OCI-LY7 (cell line): ENCODE measurements around the gene MSANTD2. TPM values are rescaled to one million over a fixed set of nuclear protein-coding genes. Genes with fewer than 3 reads are reported as not detected.

Experiments
- BruUV-seq: library from RNA; stranded (reverse); fragments of 400-500 nt; replicated peaks from 2 replicates; lab custom pipeline; 2021; lab: Mats Ljungman, UMichigan
- CTCF ChIA-PET: fragments of 300-600 bp; sonication (Branson Sonifier 250); formaldehyde crosslinking; loops from one replicate; lab custom pipeline; 2022; ENCODE audit warnings: antibody characterized with exemption; ENCODE audit not compliant: unreplicated experiment; lab: Charles Lee
- POLR2A ChIA-PET: fragments of 300-600 bp; sonication (Branson Sonifier 250); formaldehyde crosslinking; loops from one replicate; lab custom pipeline; 2022; ENCODE audit warnings: antibody characterized with exemption; lab: Charles Lee
- DNase-seq: peaks from one replicate; pipeline ENCODE4 v3.0.0-alpha.2; 2015; ENCODE audit warnings: low spot score
- H2AFZ ChIP-seq: fragments of 200-600 bp; sonication (generic), shearing (Covaris generic); 2 replicates; pipeline ENCODE4 v1.6.1; 2014; ENCODE audit warnings: mild to moderate bottlenecking, antibody characterized with exemption, low read length, moderate library complexity
- H3K27ac ChIP-seq: fragments of 200-600 bp; sonication (generic); 2 replicates; pipeline ENCODE4 v1.5.1; 2014; ENCODE audit warnings: mixed run types, low read depth, mild to moderate bottlenecking, moderate library complexity, low read length, inconsistent platforms; ENCODE audit not compliant: poor library complexity, severe bottlenecking
- H3K36me3 ChIP-seq: fragments of 200-600 bp; sonication (generic); 2 replicates; pipeline ENCODE4 v1.6.1; 2014; ENCODE audit warnings: mild to moderate bottlenecking, antibody characterized with exemption, low read length, moderate library complexity, mixed read lengths; ENCODE audit not compliant: insufficient read depth
- H3K4me1 ChIP-seq: fragments of 200-600 bp; sonication (generic); 2 replicates; pipeline ENCODE4 v1.5.1; 2014; ENCODE audit warnings: mild to moderate bottlenecking, low read length; ENCODE audit not compliant: insufficient read depth, poor library complexity, severe bottlenecking
- H3K4me2 ChIP-seq: fragments of 200-600 bp; sonication (generic); 2 replicates; pipeline ENCODE4 v1.6.1; 2014; ENCODE audit warnings: mild to moderate bottlenecking, low read length
- H3K4me3 ChIP-seq: fragments of 200-600 bp; sonication (generic); 2 replicates; pipeline ENCODE4 v1.5.1; 2014; ENCODE audit warnings: mild to moderate bottlenecking, low read depth, low read length; ENCODE audit not compliant: poor library complexity, severe bottlenecking
- H3K79me2 ChIP-seq: fragments of 200-600 bp; sonication (generic); 2 replicates; pipeline ENCODE4 v1.6.1; 2016; ENCODE audit warnings: low read depth, mild to moderate bottlenecking, low read length, moderate library complexity, mixed read lengths; ENCODE audit not compliant: insufficient read depth
- H3K9me2 ChIP-seq: fragments of 200-600 bp; sonication (generic); 2 replicates; pipeline ENCODE4 v1.6.1; 2016; ENCODE audit warnings: mild to moderate bottlenecking, low read length, mixed read lengths; ENCODE audit not compliant: insufficient read depth
- H3K9me3 ChIP-seq: fragments of 200-600 bp; sonication (generic); 2 replicates; pipeline ENCODE4 v1.6.1; 2014; ENCODE audit warnings: mild to moderate bottlenecking, mixed run types, low read length, mixed read lengths
- H4K20me1 ChIP-seq: fragments of 200-600 bp; sonication (generic); 2 replicates; pipeline ENCODE4 v1.6.1; 2014; ENCODE audit warnings: mild to moderate bottlenecking, antibody characterized with exemption, low read length, moderate library complexity, mixed read lengths; ENCODE audit not compliant: insufficient read depth
- CTCF ChIP-seq: fragments of 200-600 bp; sonication (generic); conservative IDR thresholded peaks from 2 replicates; pipeline ENCODE4 v1.5.1; 2014; ENCODE audit warnings: mild to moderate bottlenecking, antibody characterized with exemption, low read length, moderate library complexity, mixed read lengths
- EZH2phosphoT487 ChIP-seq: fragments of 200-600 bp; sonication (generic); IDR thresholded peaks from 2 replicates; pipeline ENCODE4 v1.6.1; 2018; ENCODE audit warnings: low read depth, borderline replicate concordance, mild to moderate bottlenecking, mixed run types, antibody characterized with exemption, low read length, moderate library complexity, mixed read lengths
- intact Hi-C: fragments of 100-400 bp; cut with micrococcal nuclease; formaldehyde crosslinking; loops from one replicate; pipeline ENCODE4 v1.10.0; 2022; ENCODE audit not compliant: unreplicated experiment
- total RNA-seq, 2 experiments: library from RNA; depleted of rRNA in 1 of 2; stranded (reverse); fragments of >200 nt in 1 of 2; shearing (Covaris generic) in 1 of 2; gene quantifications; 2 replicates each; pipeline ENCODE4 v1.2.3, GENCODE V29; 2014 to 2022

Gene MSANTD2
- total RNA-seq, 2 experiments from 2014 or later, result 22.1 to 23.4 TPM

GRCh38 chr11:124717786-124718651 lies 82.2 kb downstream of the MSANTD2 start:
- POLR2A ChIA-PET, result interaction anchor here (0.7 kb wide), 1 partner anchor 12 kb away, joined by 4 read pairs; no protein-coding TSS in a partner anchor

GRCh38 chr11:124717421-124717785 lies 82.8 kb downstream of the MSANTD2 start:
- H3K4me1 ChIP-seq, result peaks cover 8% of the 10 kb centered on the region
- H3K9me2 ChIP-seq, result no peaks in the 10 kb centered on the region
- H2AFZ ChIP-seq, result no peak overlapping the region
- CTCF ChIA-PET, result no interaction called here
- H3K4me3 ChIP-seq, result no peak overlapping the region
- H3K4me2 ChIP-seq, result no peak overlapping the region
- no peak for DNase-seq
- intact Hi-C loops, result no loop called here
- H3K79me2 ChIP-seq, result no peaks in the 10 kb centered on the region
- H3K36me3 ChIP-seq, result no peaks in the 10 kb centered on the region
- POLR2A ChIA-PET, result interaction anchor here (0.7 kb wide), 1 partner anchor 34 kb away, joined by 3 read pairs; no protein-coding TSS in a partner anchor
- no peaks in the 10 kb centered on the region for H3K9me3 ChIP-seq
- H4K20me1 ChIP-seq, result no peaks in the 10 kb centered on the region
- no peak for TF ChIP-seq EZH2phosphoT487
- no peak for TF ChIP-seq CTCF
- BruUV-seq, result no TSS peak
- H3K27ac ChIP-seq, result no peak overlapping the region

More at GRCh38 chr11:124717786-124718651, 82.2 kb downstream of the MSANTD2 start:
- TF ChIP-seq CTCF (no peak), EZH2phosphoT487 (no peak)
- intact Hi-C loops, result no loop called here
- H3K4me2 ChIP-seq, result no peak overlapping the region
- H3K27ac ChIP-seq, result no peak overlapping the region
- CTCF ChIA-PET, result no interaction called here
- H3K36me3 ChIP-seq, result no peaks in the 10 kb centered on the region
- H3K79me2 ChIP-seq, result no peaks in the 10 kb centered on the region
- H3K9me3 ChIP-seq, result no peaks in the 10 kb centered on the region
- H2AFZ ChIP-seq, result no peak overlapping the region
- no TSS peak for BruUV-seq
- no peak overlapping the region for H3K4me3 ChIP-seq
- no peak for DNase-seq
- H3K4me1 ChIP-seq, result peaks cover 13% of the 10 kb centered on the region
- H4K20me1 ChIP-seq, result no peaks in the 10 kb centered on the region
- H3K9me2 ChIP-seq, result no peaks in the 10 kb centered on the region

- Histone ChIP-seq H3K4me3 (no peak overlapping the region), H3K4me2 (no peak overlapping the region), H3K9me3 (no peaks in the 10 kb centered on the region), H2AFZ (no peak overlapping the region), H3K79me2 (no peaks in the 10 kb centered on the region), H3K27ac (no peak overlapping the region), H3K4me1 (peaks cover under 1% of the 10 kb centered on the region), H3K36me3 (no peaks in the 10 kb centered on the region), H3K9me2 (no peaks in the 10 kb centered on the region), H4K20me1 (no peaks in the 10 kb centered on the region)
- POLR2A ChIA-PET, result interaction anchor here (0.7 kb wide), 1 partner anchor 33 kb away, joined by 3 read pairs; no protein-coding TSS in a partner anchor
- no peak for DNase-seq
- no TSS peak for BruUV-seq
- no peak for TF ChIP-seq CTCF
- TF ChIP-seq EZH2phosphoT487, result no peak
- intact Hi-C loops, result no loop called here
- CTCF ChIA-PET, result no interaction called here
Observed at GRCh38 chr11:124716591-124716990, 83.6 kb downstream of the MSANTD2 start.
